Stomach (tissue), 9 donors: ENCODE results near the gene BANF1. TPM values are rescaled to one million over a fixed set of nuclear protein-coding genes. Genes with fewer than 3 reads are reported as not detected.

ENCODE experiments used
- DNase-seq, 2 donors: peaks; one replicate each; pipeline versions ENCODE4 v3.0.0 to v3.0.0-alpha.2; 2013 to 2019
- H3K27ac ChIP-seq, 5 donors: fragments of 200-600 bp in 4 of 5; sonication (generic) in 4 of 5; one replicate each; pipeline ENCODE4 v1.5.1; 2013 to 2019; ENCODE audit warnings: mild to moderate bottlenecking in 1 of 5, moderate library complexity in 1 of 5
- H3K27me3 ChIP-seq, 3 donors: fragments of 200-600 bp; sonication (generic); one replicate each; pipeline ENCODE4 v1.5.1; 2017 to 2019; ENCODE audit warnings: mixed run types in 1 of 3
- H3K36me3 ChIP-seq, 4 donors: fragments of 200-600 bp; sonication (generic); 1 replicate in 3 of 4; 2 replicates in 1 of 4; pipeline ENCODE4 v1.5.1; 2016 to 2019
- H3K4me1 ChIP-seq, 4 donors: fragments of 200-600 bp; sonication (generic); one replicate each; pipeline ENCODE4 v1.5.1; 2016 to 2019
- H3K4me3 ChIP-seq, 4 donors: fragments of 200-600 bp; sonication (generic) in 3 of 4; one replicate each; pipeline ENCODE4 v1.5.1; 2016 to 2019; ENCODE audit warnings: mild to moderate bottlenecking in 1 of 4
- H3K9me3 ChIP-seq, 4 donors: fragments of 200-600 bp; sonication (generic); one replicate each; pipeline ENCODE4 v1.5.1; 2016 to 2019
- EP300 ChIP-seq: sonication (generic); formaldehyde crosslinking; IDR thresholded peaks from one replicate; pipeline ENCODE4 v1.6.1; 2017; ENCODE audit warnings: antibody characterized with exemption
- POLR2A ChIP-seq, 4 donors: fragments of 450-650 bp; IDR thresholded peaks; one replicate each; pipeline ENCODE4 v1.6.1; 2016; ENCODE audit warnings: antibody characterized with exemption in 4 of 4, control low read depth in 2 of 4, mild to moderate bottlenecking in 1 of 4, moderate library complexity in 1 of 4
- POLR2AphosphoS5 ChIP-seq, 3 donors: sonication (generic); formaldehyde crosslinking; IDR thresholded peaks; one replicate each; pipeline ENCODE4 v1.6.1; 2016; ENCODE audit warnings: antibody characterized with exemption in 3 of 3
- WGBS, 5 donors: extraction: QIAGEN DNeasy Blood & Tissue Kit in 3 of 5; methylation state at CpG; one replicate each; pipeline versions ENCODE4 v1.1.5 to v1.1.7; 2013 to 2018; 5-methylcytosine and 5-hydroxymethylcytosine counted together
- intact Hi-C: fragments of 100-400 bp; cut with DNase I; formaldehyde crosslinking; loops from one replicate; pipeline ENCODE4 v1.15.1; 2023; ENCODE audit warnings: low total_unique reads
- polyA plus RNA-seq, 3 donors: library from polyadenylated mRNA; stranded (reverse); fragments of 200-250 nt; gene quantifications; one replicate each; pipeline ENCODE4 v1.2.3, GENCODE V29; 2013
- total RNA-seq, 5 donors: library from RNA; depleted of rRNA; stranded (reverse); fragments of >200 nt; gene quantifications; one replicate each; pipeline versions ENCODE4 v1.1.0 to v1.2.3, GENCODE V29; 2014 to 2016
- TF ChIP-seq, protein P1 (sequence below), 7 experiments: fragments of 450-650 bp in 4 of 7; fragments of 200-600 bp in 3 of 7; sonication (generic) in 3 of 7; IDR thresholded peaks; one replicate each; pipeline ENCODE4 v1.5.1; 2016 to 2019; ENCODE audit warnings: antibody characterized with exemption in 7 of 7, control low read depth in 2 of 7, mild to moderate bottlenecking in 1 of 7
- donor health status: healthy with polysubstance abuse.
- donor health status: Bipolar disorder and iron deficiency.
- donor health status: healthy.

The BANF1 gene
- total and polyA plus RNA-seq, 8 donors = 12.3 to 207 (median 46.1) TPM

DNA sequence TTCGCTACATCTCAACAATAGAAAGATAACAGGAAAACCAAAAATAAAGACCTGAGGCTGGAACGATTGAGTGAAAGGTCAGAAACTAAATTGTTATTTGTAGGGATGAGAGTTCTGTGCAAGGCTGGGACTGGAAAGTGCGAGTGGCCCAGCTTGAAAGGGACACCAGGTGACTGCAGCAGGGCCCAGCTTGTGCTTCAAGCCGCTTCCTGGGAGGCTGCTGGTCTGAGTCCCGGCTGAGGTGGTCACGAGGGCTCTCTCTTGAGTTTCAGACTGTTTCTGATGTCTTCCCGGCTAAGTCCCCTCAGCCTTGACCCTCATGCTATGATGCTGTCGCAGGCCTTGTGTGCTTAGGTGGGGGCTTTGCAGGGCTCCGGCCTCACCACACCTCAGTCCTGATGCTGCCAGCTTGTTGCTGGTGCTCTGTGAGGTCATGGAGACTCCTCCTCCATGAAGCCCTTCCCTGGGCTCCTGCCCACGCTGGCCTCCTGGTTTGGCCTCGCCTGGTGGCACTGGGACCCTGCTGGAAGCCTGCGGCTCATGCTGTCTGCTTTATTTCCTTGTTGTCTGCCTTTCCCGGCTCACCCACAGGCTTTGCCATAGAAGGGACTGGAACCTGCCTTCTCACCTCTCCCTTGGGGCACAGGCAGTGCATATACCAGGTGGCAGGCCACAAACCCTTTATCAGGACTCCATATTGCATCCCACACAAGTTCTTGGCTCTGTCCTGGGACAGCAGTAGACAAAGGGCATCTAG is 4.0 kb downstream of the BANF1 start:
- Histone ChIP-seq H3K9me3 (no peaks in the 10 kb centered on the region), H3K27me3 (peaks cover 0 to 14% (median 4%) of the 10 kb centered on the region in 3 donors), H3K4me1 (peaks cover 9 to 19% (median 16%) of the 10 kb centered on the region in 4 donors), H3K4me3 (no peak overlapping the region), H3K36me3 (peaks cover 11 to 26% (median 20%) of the 10 kb centered on the region in 4 donors), H3K27ac (no peak overlapping the region)
- 79 to 85% (median 84%) methylated on average over 11 to 13 of the region's 13 CpGs for WGBS, 5 donors
- intact Hi-C loops = no loop called here
- no peak for DNase-seq
- TF ChIP-seq POLR2AphosphoS5 (IDR thresholded peaks at IDR 0.05) = no peak
- TF ChIP-seq, protein P1, sequence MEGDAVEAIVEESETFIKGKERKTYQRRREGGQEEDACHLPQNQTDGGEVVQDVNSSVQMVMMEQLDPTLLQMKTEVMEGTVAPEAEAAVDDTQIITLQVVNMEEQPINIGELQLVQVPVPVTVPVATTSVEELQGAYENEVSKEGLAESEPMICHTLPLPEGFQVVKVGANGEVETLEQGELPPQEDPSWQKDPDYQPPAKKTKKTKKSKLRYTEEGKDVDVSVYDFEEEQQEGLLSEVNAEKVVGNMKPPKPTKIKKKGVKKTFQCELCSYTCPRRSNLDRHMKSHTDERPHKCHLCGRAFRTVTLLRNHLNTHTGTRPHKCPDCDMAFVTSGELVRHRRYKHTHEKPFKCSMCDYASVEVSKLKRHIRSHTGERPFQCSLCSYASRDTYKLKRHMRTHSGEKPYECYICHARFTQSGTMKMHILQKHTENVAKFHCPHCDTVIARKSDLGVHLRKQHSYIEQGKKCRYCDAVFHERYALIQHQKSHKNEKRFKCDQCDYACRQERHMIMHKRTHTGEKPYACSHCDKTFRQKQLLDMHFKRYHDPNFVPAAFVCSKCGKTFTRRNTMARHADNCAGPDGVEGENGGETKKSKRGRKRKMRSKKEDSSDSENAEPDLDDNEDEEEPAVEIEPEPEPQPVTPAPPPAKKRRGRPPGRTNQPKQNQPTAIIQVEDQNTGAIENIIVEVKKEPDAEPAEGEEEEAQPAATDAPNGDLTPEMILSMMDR (IDR thresholded peaks at IDR 0.05) = no peak
- TF ChIP-seq EP300 = no peak
- TF ChIP-seq POLR2A (IDR thresholded peaks at IDR 0.05) = no peak

DNA sequence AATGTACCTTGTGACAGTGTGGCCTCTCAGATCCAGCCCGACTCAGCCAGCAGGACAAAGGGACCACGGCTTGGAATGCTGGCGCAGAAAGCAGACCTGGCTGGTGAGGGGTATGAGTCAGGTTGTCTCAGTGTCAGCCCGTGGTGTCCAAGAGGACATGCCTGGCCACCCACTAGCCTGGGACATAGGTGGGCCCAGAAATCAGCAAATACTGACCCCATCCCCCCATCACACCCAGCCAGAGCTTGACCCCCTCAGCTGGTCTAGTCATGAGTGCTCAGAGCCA is 4.5 kb downstream of the BANF1 start:
- peaks cover 14 to 22% (median 18%) of the 10 kb centered on the region in 4 donors for H3K4me1 ChIP-seq
- H3K4me3 ChIP-seq = no peak overlapping the region
- TF ChIP-seq, protein P1 (IDR thresholded peaks at IDR 0.05) = no peak
- TF ChIP-seq POLR2A (IDR thresholded peaks at IDR 0.05) (no peak), EP300 (no peak), POLR2AphosphoS5 (IDR thresholded peaks at IDR 0.05) (no peak)
- H3K27me3 ChIP-seq = peaks cover 0 to 19% (median 9%) of the 10 kb centered on the region in 3 donors
- intact Hi-C loops = no loop called here
- WGBS, 5 donors = 52 to 88% (median 64%) methylated on average over 4 of the region's 4 CpGs
- DNase-seq = no peak
- peaks cover 11 to 26% (median 20%) of the 10 kb centered on the region in 4 donors for H3K36me3 ChIP-seq
- H3K9me3 ChIP-seq = no peaks in the 10 kb centered on the region
- no peak overlapping the region for H3K27ac ChIP-seq

DNA sequence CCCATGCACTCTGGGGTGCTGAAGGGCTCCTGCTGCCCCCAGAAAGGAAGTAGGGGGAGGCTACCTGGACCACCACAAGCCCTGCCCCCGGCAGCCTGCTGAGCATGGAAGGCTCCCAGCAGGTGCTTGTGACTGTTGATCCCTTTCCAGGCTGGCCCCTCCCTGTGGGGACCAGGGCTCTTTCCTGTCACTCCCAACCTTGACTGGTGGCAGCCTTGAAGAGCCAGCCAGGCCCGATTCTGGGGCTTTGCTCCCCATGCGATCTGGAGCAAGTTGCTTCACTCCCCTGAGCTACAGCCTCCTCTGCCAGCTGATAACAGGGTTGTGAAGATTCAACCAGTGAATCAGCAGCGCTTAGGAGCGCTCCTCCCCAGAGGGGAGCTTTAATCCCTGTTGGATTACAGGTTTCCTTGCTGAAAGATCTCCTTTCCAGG is 4.9 kb downstream of the BANF1 start:
- no peak for DNase-seq
- Histone ChIP-seq H3K4me1 (peaks cover 15 to 25% (median 21%) of the 10 kb centered on the region in 4 donors), H3K27me3 (peaks cover 0 to 23% (median 13%) of the 10 kb centered on the region in 3 donors), H3K27ac (no peak overlapping the region), H3K9me3 (no peaks in the 10 kb centered on the region), H3K4me3 (no peak overlapping the region), H3K36me3 (peaks cover 11 to 26% (median 20%) of the 10 kb centered on the region in 4 donors)
- intact Hi-C loops = no loop called here
- TF ChIP-seq, protein P1 (IDR thresholded peaks at IDR 0.05) = no peak
- TF ChIP-seq EP300 (no peak), POLR2AphosphoS5 (IDR thresholded peaks at IDR 0.05) (no peak), POLR2A (IDR thresholded peaks at IDR 0.05) (no peak)
- 35 to 43% (median 40%) methylated on average over 5 of the region's 5 CpGs; no CpG with 5 or more reads in 1 of the 5 donors for WGBS, 5 donors

DNA sequence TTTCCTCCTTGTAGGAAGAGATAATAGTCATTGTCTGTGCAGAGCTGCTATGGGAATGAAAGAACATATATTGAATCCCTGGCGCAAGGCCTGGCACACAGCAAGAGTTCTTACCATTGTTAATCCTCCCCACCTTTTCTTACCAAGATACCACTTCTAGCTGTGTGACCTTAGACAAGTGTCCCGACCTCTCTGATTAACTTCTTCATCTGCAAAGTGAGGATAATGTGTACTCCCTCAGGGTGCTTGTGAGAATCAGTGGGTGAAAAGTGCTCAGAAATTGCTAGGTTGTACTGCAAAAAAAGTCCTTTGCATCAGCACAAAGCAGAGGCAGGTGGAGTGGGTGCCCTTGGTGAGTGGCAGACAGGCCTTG is 5.8 kb downstream of the BANF1 start:
- TF ChIP-seq, protein P1 (IDR thresholded peaks at IDR 0.05) = no peak
- no peak for TF ChIP-seq POLR2A (IDR thresholded peaks at IDR 0.05)
- no peak for TF ChIP-seq EP300
- no peak for TF ChIP-seq POLR2AphosphoS5 (IDR thresholded peaks at IDR 0.05)
- Histone ChIP-seq H3K4me3 (no peak overlapping the region), H3K27me3 (peaks cover 0 to 31% (median 21%) of the 10 kb centered on the region in 3 donors), H3K4me1 (peaks cover 10 to 29% (median 20%) of the 10 kb centered on the region in 4 donors), H3K9me3 (no peaks in the 10 kb centered on the region), H3K27ac (no peak overlapping the region), H3K36me3 (peaks cover 11 to 26% (median 20%) of the 10 kb centered on the region in 4 donors)
- intact Hi-C loops = no loop called here
- 61 to 96% (median 89%) methylated on average over 2 of the region's 2 CpGs for WGBS, 5 donors
- no peak for DNase-seq
